ENCODE results near the gene MCTP2.

- TF ChIP-seq CTCF (IDR thresholded peaks at IDR 0.05; ENCODE audit: insufficient read depth, low read length, poor library complexity, severe bottlenecking) (no peak), EZH2phosphoT487 (conservative IDR thresholded peaks at IDR 0.05; ENCODE audit: low read length) (no peak)
Observed at GRCh38 chr15:94439158-94439557, 207.8 kb downstream of the MCTP2 start.
